ENCODE results near the gene EFCAB11.
A peak's percentile ranks its signal among the peaks of the same experiment; 100 is the strongest.

GRCh38 chr14:89955745-89956660 is 1.5 kb upstream of the EFCAB11 start, which contains the start of gene TDP1:
- TF ChIP-seq, protein P1, sequence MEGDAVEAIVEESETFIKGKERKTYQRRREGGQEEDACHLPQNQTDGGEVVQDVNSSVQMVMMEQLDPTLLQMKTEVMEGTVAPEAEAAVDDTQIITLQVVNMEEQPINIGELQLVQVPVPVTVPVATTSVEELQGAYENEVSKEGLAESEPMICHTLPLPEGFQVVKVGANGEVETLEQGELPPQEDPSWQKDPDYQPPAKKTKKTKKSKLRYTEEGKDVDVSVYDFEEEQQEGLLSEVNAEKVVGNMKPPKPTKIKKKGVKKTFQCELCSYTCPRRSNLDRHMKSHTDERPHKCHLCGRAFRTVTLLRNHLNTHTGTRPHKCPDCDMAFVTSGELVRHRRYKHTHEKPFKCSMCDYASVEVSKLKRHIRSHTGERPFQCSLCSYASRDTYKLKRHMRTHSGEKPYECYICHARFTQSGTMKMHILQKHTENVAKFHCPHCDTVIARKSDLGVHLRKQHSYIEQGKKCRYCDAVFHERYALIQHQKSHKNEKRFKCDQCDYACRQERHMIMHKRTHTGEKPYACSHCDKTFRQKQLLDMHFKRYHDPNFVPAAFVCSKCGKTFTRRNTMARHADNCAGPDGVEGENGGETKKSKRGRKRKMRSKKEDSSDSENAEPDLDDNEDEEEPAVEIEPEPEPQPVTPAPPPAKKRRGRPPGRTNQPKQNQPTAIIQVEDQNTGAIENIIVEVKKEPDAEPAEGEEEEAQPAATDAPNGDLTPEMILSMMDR (IDR thresholded peaks at IDR 0.05; ENCODE audit: low read depth, low read length) = no peak
- peak; percentile 86 for TF ChIP-seq POLR2A (IDR thresholded peaks at IDR 0.05; ENCODE audit: extremely low read depth, insufficient read length)
- TF ChIP-seq, protein P2, sequence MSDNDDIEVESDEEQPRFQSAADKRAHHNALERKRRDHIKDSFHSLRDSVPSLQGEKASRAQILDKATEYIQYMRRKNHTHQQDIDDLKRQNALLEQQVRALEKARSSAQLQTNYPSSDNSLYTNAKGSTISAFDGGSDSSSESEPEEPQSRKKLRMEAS (IDR thresholded peaks at IDR 0.05; ENCODE audit: low read depth, low read length) = peak; percentile 62
